GM19351 (cell line): ENCODE results near the gene HBA2.
"Not testable (repeated sequence)": the region's sequence is repeated elsewhere in the genome, so short reads cannot be mapped to it uniquely, and the experiment has no call there.

Experiments used
- ATAC-seq: cut with Tn5 transposase; IDR thresholded peaks from one replicate; pipeline ENCODE4 v1.9.1; 2021; ENCODE audit warnings: mild to moderate bottlenecking, moderate library complexity; ENCODE audit not compliant: unreplicated experiment

HBA2 gene

DNA sequence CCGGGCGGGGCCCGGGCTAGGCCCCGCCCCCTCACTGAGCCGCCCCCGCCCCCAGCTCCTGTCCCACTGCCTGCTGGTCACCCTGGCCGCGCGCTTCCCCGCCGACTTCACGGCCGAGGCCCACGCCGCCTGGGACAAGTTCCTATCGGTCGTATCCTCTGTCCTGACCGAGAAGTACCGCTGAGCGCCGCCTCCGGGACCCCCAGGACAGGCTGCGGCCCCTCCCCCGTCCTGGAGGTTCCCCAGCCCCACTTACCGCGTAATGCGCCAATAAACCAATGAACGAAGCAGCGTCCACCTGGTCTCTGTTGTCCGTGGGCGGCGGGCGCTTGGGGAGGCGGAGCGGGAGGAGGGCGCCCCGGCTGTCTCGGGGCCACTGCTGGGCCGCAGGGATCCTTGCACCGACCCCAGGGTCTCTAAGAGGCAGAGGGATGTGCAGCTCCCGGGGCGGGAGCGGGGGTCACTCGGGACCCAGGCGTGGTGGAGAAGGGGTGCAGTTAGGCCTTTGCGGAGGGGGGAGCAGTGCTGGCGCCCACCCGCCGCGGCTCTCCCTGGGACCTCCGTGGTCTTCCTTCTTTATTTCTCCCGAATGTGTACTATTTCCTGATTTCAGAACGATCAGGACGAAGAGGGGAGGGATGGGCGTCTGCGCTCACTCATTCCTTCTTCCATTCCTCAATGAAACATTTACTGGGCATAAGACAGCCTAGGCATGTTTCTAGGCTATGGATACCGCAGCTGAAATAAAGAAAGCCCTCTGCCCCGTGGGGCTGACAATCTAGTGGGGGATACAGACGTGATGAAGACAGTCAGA is 18.3 kb upstream of the HBA2 start:
- ATAC-seq = no peak

DNA sequence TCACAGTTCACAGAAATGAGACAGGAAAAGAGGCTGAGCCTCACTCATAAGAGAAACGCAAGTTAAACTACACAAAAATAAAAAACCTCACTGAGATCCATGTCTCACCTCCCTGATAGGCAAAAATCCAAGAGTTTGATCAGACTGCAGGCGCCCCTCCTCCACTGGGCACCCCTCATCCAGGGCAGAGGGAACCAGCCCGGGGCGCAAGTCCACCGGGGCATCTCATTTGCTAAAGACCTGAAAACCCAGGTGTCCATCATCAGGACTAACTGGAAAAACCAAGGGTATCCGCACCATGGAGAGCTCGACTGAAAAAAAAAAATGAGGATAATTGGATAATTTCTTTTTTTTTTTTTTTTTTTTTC is 17.7 kb upstream of the HBA2 start:
- ATAC-seq = no peak

GRCh38 chr16:159136-159849 is 13.4 kb upstream of the HBA2 start:
- ATAC-seq = no peak

DNA sequence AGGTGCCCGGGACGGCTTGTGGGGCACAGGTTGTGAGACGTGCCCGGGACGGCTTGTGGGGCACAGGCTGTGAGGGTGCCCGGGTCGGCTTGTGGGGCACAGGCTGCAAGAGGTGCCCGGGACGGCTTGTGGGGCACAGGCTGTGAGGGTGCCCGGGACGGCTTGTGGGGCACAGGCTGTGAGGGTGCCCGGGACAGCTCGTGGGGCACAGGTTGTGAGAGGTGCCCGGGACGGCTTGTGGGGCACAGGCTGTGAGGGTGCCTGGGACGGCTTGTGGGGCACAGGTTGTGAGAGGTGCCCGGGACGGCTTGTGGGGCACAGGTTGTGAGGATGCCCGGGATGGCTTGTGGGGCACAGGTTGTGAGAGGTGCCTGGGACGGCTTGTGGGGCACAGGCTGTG is 12.4 kb upstream of the HBA2 start:
- not testable (repeated sequence) for ATAC-seq

- ATAC-seq = no peak
Measured at GRCh38 chr16:160691-161190, 11.9 kb upstream of the HBA2 start.

DNA sequence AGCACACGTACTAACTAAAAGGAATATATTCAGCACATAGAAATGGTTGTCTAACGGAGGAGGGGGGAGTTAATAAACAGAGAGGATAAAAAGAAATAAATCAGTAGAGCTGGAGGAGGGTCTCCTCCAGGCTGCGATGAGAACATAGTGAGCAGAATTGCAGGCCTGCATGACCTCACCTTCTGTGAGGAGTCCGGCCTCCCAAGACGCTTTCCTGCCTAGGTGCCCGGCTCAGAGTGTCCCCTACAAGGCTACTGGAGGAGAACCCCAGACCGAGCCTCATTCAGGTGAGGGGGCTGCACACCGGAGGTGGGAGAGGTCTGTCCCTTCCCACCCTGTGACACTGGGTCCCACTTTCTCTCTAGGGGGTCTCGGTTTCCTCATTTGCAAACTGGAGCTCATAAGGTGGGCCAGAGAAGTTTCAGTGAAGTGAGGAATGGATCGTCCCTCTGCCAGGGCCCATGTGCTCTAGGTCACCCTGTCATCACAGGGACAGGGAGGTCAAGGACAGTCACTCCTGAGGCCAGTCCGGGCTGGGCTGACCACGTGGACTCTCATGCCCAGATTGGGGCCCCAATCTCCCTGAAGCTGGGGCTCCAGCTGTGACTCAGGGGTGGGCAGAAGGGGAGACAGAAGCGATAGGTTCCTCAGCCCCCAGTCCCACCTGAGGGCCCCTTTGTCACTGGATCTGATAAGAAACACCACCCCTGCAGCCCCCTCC is 10.2 kb upstream of the HBA2 start:
- no peak for ATAC-seq

- ATAC-seq = not testable (repeated sequence)
Measured at GRCh38 chr16:163139-163538, 9.5 kb upstream of the HBA2 start.

- ATAC-seq = not testable (repeated sequence)
Measured at GRCh38 chr16:163696-164095, 9.0 kb upstream of the HBA2 start.

GRCh38 chr16:164134-164823 is 8.4 kb upstream of the HBA2 start:
- not testable (repeated sequence) for ATAC-seq

DNA sequence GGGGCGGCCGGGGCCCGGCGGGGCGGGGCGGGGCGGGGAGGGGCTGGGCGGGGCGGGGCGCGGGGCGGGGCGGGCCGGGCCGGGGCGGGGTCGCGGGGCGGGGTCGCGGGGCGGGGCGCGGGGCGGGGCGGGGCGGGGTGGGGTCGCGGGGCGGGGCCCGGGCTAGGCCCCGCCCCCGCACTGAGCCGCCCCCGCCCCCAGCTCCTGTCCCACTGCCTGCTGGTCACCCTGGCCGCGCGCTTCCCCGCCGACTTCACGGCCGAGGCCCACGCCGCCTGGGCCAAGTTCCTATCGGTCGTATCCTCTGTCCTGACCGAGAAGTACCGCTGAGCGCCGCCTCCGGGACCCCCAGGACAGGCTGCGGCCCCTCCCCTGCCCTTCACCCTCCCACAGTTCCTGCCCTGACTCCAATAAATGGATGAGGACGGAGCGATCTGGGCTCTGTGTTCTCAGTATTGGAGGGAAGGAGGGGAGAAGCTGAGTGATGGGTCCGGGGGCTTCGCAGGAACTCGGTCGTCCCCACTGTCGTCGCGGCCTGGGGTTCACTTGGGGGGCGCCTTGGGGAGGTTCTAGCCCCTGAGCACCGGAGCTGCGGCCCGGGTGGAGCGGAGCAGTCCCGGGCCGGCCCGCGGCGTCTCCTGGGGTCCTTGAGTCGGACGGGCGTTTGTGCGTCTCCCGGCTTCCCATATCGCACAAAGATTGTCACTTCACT is 7.7 kb upstream of the HBA2 start:
- ATAC-seq = no peak

DNA sequence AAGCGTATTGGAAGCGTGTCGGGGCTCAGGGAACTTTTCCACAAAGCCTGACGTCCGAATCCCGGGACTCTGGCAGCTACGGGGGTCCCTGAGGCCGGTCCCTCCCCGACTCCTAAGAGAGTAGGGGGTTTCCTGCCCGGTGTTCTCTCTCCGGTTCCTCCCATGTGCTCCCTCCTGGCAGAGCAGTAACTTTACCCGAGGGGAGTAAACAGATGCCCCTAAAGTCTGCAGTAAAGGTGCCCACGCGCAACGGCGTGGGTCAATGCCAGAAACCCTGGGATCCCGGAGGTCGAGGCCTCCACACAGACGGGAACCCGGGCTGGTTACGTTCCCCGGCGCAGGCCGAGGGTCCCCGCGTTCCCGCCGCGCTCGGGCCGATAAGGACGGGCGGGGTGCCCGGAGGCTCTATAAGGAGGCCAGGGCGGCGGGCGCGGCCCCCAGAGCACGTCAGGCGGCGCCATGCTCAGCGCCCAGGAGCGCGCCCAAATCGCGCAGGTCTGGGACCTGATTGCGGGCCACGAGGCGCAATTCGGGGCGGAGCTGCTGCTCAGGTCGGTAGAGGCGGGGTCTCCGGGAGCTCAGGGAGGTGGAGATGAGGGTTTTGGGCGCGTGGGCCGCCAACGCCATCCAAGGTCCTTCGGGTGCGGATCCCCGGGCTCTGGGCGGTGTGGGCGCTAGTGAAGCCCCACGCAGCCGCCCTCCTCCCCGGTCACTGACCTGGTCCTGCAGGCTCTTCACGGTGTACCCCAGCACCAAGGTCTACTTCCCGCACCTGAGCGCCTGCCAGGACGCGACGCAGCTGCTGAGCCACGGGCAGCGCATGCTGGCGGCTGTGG is 6.9 kb upstream of the HBA2 start, which contains the start of gene HBM:
HBM (plus strand) TSS at position 440 of the 836 bp plus-strand sequence; CDS start at position 460, 20 bp downstream.
- ATAC-seq = no peak

GRCh38 chr16:166375-167121 is 6.1 kb upstream of the HBA2 start:
- ATAC-seq = no peak

GRCh38 chr16:167122-167690 is 5.5 kb upstream of the HBA2 start:
- no peak for ATAC-seq

- no peak for ATAC-seq
Measured at GRCh38 chr16:168424-168823, 4.3 kb upstream of the HBA2 start.

GRCh38 chr16:169014-169413 is 3.7 kb upstream of the HBA2 start:
- ATAC-seq = no peak

- ATAC-seq = not testable (repeated sequence)
Measured at GRCh38 chr16:170088-170507, 2.6 kb upstream of the HBA2 start.

DNA sequence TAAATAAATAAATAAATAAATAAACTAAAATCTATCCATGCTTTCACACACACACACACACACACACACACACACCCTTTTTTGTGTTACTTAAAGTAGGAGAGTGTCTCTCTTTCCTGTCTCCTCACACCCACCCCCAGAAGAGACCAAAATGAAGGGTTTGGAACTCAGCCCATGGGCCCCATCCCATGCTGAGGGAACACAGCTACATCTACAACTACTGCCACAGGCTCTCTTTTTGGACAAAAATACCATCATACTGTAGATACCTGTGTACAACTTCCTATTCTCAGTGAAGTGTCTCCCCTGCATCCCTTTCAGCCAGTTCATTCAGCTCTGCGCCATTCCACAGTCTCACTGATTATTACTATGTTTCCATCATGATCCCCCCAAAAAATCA is 1.9 kb upstream of the HBA2 start:
- ATAC-seq = no peak

- not testable (repeated sequence) for ATAC-seq
Measured at GRCh38 chr16:173211-173854, 657 bp downstream of the HBA2 start.
